HG03457 (cell line): ENCODE measurements around the gene DNAH6.

ENCODE experiments used
- ATAC-seq: cut with Tn5 transposase; IDR thresholded peaks from one replicate; pipeline ENCODE4 v1.9.1; 2021; ENCODE audit warnings: moderate number of reproducible peaks; ENCODE audit not compliant: unreplicated experiment

Gene DNAH6

GRCh38 chr2:84619794-84620371 lies 103.6 kb downstream of the DNAH6 start:
- ATAC-seq = no peak

GRCh38 chr2:84628486-84628885 lies 112.2 kb downstream of the DNAH6 start:
- ATAC-seq = no peak

GRCh38 chr2:84629550-84629949 lies 113.3 kb downstream of the DNAH6 start:
- no peak for ATAC-seq

- no peak for ATAC-seq
These were observed 114.7 kb downstream of the DNAH6 start for GRCh38 chr2:84631047-84631446.

- ATAC-seq = no peak
These were observed 115.7 kb downstream of the DNAH6 start for GRCh38 chr2:84631985-84632384.

- no peak for ATAC-seq
These were observed 120.0 kb downstream of the DNAH6 start for GRCh38 chr2:84636080-84636971.

- no peak for ATAC-seq
These were observed 123.5 kb downstream of the DNAH6 start for GRCh38 chr2:84639751-84640150.

GRCh38 chr2:84640411-84640810 lies 124.1 kb downstream of the DNAH6 start:
- ATAC-seq = no peak

- ATAC-seq = no peak
These were observed 124.7 kb downstream of the DNAH6 start for GRCh38 chr2:84641021-84641420.

- no peak for ATAC-seq
These were observed 127.7 kb downstream of the DNAH6 start for GRCh38 chr2:84643991-84644390.

- ATAC-seq = no peak
These were observed 130.2 kb downstream of the DNAH6 start for GRCh38 chr2:84646514-84646913.

GRCh38 chr2:84647267-84647666 lies 131.0 kb downstream of the DNAH6 start:
- no peak for ATAC-seq

GRCh38 chr2:84649058-84649457 lies 132.8 kb downstream of the DNAH6 start:
- no peak for ATAC-seq

GRCh38 chr2:84649487-84650142 lies 133.3 kb downstream of the DNAH6 start:
- ATAC-seq = no peak

- no peak for ATAC-seq
These were observed 136.1 kb downstream of the DNAH6 start for GRCh38 chr2:84652431-84652830.

GRCh38 chr2:84653302-84653701 lies 137.0 kb downstream of the DNAH6 start:
- no peak for ATAC-seq

GRCh38 chr2:84654414-84654813 lies 138.1 kb downstream of the DNAH6 start:
- no peak for ATAC-seq

GRCh38 chr2:84669122-84669521 lies 152.8 kb downstream of the DNAH6 start:
- ATAC-seq = no peak

- no peak for ATAC-seq
These were observed 157.8 kb downstream of the DNAH6 start for GRCh38 chr2:84674099-84674498.

GRCh38 chr2:84674586-84674985 lies 158.3 kb downstream of the DNAH6 start:
- no peak for ATAC-seq

GRCh38 chr2:84676295-84676694 lies 160.0 kb downstream of the DNAH6 start:
- no peak for ATAC-seq

GRCh38 chr2:84678214-84678613 lies 161.9 kb downstream of the DNAH6 start:
- ATAC-seq = no peak
